Ammon's horn (tissue), 1 donor: ENCODE measurements around the gene GPNMB.
"Not testable (repeated sequence)": the region's sequence is repeated elsewhere in the genome, so short reads cannot be mapped to it uniquely, and the experiment has no call there.

Experiments used
- DNase-seq: peaks from one replicate; pipeline ENCODE4 v3.0.0-alpha.2; 2016; ENCODE audit warnings: low spot score

The GPNMB gene

GRCh38 chr7:23246555-23246954 is at the start of gene GPNMB:
TSS of gene GPNMB (plus strand) at chr7:23246775. CDS start at chr7:23246858, 83 bp downstream.
- no peak for DNase-seq

- not testable (repeated sequence) for DNase-seq
Observed at GRCh38 chr7:23197745-23198144, 48.8 kb upstream of the GPNMB start.

GRCh38 chr7:23200331-23200730 is 46.2 kb upstream of the GPNMB start:
- DNase-seq = no peak

- no peak for DNase-seq
Observed at GRCh38 chr7:23204241-23204640, 42.3 kb upstream of the GPNMB start.

- no peak for DNase-seq
Observed at GRCh38 chr7:23205577-23205908, 41.0 kb upstream of the GPNMB start.

- no peak for DNase-seq
Observed at GRCh38 chr7:23205909-23206767, 40.4 kb upstream of the GPNMB start.

GRCh38 chr7:23207021-23207420 is 39.6 kb upstream of the GPNMB start:
- no peak for DNase-seq

- DNase-seq = no peak
Observed at GRCh38 chr7:23207884-23208283, 38.7 kb upstream of the GPNMB start.

- no peak for DNase-seq
Observed at GRCh38 chr7:23208316-23208715, 38.3 kb upstream of the GPNMB start.

- DNase-seq = no peak
Observed at GRCh38 chr7:23210506-23210905, 36.1 kb upstream of the GPNMB start.

GRCh38 chr7:23211589-23211988 is 35.0 kb upstream of the GPNMB start:
- no peak for DNase-seq

GRCh38 chr7:23212395-23212794 is 34.2 kb upstream of the GPNMB start:
- DNase-seq = no peak

- DNase-seq = no peak
Observed at GRCh38 chr7:23212841-23213240, 33.7 kb upstream of the GPNMB start.

- no peak for DNase-seq
Observed at GRCh38 chr7:23213755-23214154, 32.8 kb upstream of the GPNMB start.

- no peak for DNase-seq
Observed at GRCh38 chr7:23214423-23214822, 32.2 kb upstream of the GPNMB start.

GRCh38 chr7:23214938-23215337 is 31.6 kb upstream of the GPNMB start:
- no peak for DNase-seq

- DNase-seq = peak; percentile 77
Observed at GRCh38 chr7:23216021-23216420, 30.6 kb upstream of the GPNMB start.

GRCh38 chr7:23218196-23218595 is 28.4 kb upstream of the GPNMB start:
- no peak for DNase-seq

- DNase-seq = no peak
Observed at GRCh38 chr7:23220690-23221305, 25.8 kb upstream of the GPNMB start.

- DNase-seq = no peak
Observed at GRCh38 chr7:23222439-23223030, 24.0 kb upstream of the GPNMB start.

GRCh38 chr7:23224364-23224763 is 22.2 kb upstream of the GPNMB start:
- not testable (repeated sequence) for DNase-seq

- DNase-seq = peak; percentile 85
Observed at GRCh38 chr7:23226844-23227450, 19.6 kb upstream of the GPNMB start.

- no peak for DNase-seq
Observed at GRCh38 chr7:23228412-23228811, 18.2 kb upstream of the GPNMB start.
